ENCODE measurements around the gene PDE4C. TPM values are rescaled to one million over a fixed set of nuclear protein-coding genes. Genes with fewer than 3 reads are reported as not detected.

PDE4C gene
- total RNA-seq, 1 experiment from 2014 or later = 1.8 TPM

- intact Hi-C loops (cut with micrococcal nuclease) = no loop called here
- Histone ChIP-seq H3K9me3 (ENCODE audit: low read length) (no peaks in the 10 kb centered on the region), H3K79me2 (ENCODE audit: low read length) (peaks cover 7% of the 10 kb centered on the region), H3K27ac (ENCODE audit: low read length) (no peak overlapping the region), H3K27me3 (ENCODE audit: low read length) (no peaks in the 10 kb centered on the region), H3F3A (ENCODE audit: low read length, unreplicated experiment) (no peaks in the 10 kb centered on the region), H3K4me1 (ENCODE audit: insufficient read depth, low read length) (peaks cover 13% of the 10 kb centered on the region), H2AFZ (ENCODE audit: low read length) (peak overlapping the region; percentile 89), H3K4me3 (ENCODE audit: low read length) (peak overlapping the region; percentile 85), H3K9ac (ENCODE audit: low read length) (peak overlapping the region; percentile 83), H3K9me2 (replicated peaks; ENCODE audit: low read length) (no peaks in the 10 kb centered on the region), H3K4me2 (ENCODE audit: low read length) (peak overlapping the region; percentile 92), H4K20me1 (ENCODE audit: low read length) (no peaks in the 10 kb centered on the region), H3K36me3 (ENCODE audit: low read depth, low read length) (no peaks in the 10 kb centered on the region)
- DNase-seq (peak; percentile 24), ATAC-seq (no peak)
- POLR2A ChIA-PET (ENCODE audit: unreplicated experiment) = interaction anchor here (0.6 to 0.7 kb wide), 3 partner anchors 40 to 329 kb away, joined by 3 to 4 read pairs (median 3); no protein-coding TSS in a partner anchor
- TSS peak; percentile 56 for BruUV-seq (replicated peaks)
- TF ChIP-seq EZH2phosphoT487 (IDR thresholded peaks at IDR 0.05; ENCODE audit: borderline replicate concordance, low read length) (no peak), CTCF (conservative IDR thresholded peaks at IDR 0.05; ENCODE audit: low read depth, low read length) (no peak), EZH2 (IDR thresholded peaks at IDR 0.05; ENCODE audit: low read length, unreplicated experiment) (no peak)
- CTCF ChIA-PET = interaction anchor here (0.5 to 2.2 kb wide), 5 partner anchors 15 to 80 kb away, joined by 3 to 9 read pairs (median 4); no protein-coding TSS in a partner anchor
These were observed 32.7 kb downstream of the PDE4C start for GRCh38 chr19:18193388-18194180.

- Histone ChIP-seq H3F3A (ENCODE audit: low read length, unreplicated experiment) (no peaks in the 10 kb centered on the region), H3K36me3 (ENCODE audit: low read depth, low read length) (no peaks in the 10 kb centered on the region), H2AFZ (ENCODE audit: low read length) (peak within 1 kb of the TSS; percentile 89), H3K9ac (ENCODE audit: low read length) (peak within 1 kb of the TSS; percentile 83), H3K27ac (ENCODE audit: low read length) (peak within 1 kb of the TSS; percentile 26), H3K79me2 (ENCODE audit: low read length) (peaks cover 7% of the 10 kb centered on the region), H3K4me1 (ENCODE audit: insufficient read depth, low read length) (peaks cover 13% of the 10 kb centered on the region), H4K20me1 (ENCODE audit: low read length) (no peaks in the 10 kb centered on the region), H3K27me3 (ENCODE audit: low read length) (no peaks in the 10 kb centered on the region), H3K9me3 (ENCODE audit: low read length) (no peaks in the 10 kb centered on the region), H3K9me2 (replicated peaks; ENCODE audit: low read length) (no peaks in the 10 kb centered on the region), H3K4me2 (ENCODE audit: low read length) (peak within 1 kb of the TSS; percentile 92), H3K4me3 (ENCODE audit: low read length) (peak within 1 kb of the TSS; percentile 85)
- no TSS peak for BruUV-seq (replicated peaks)
- intact Hi-C loops (cut with micrococcal nuclease) = loop anchor here (1.0 kb wide), 1 partner anchor 11 kb away; the partner anchor contains the start of gene RAB3A
- ChIA-PET CTCF (interaction anchor here (0.5 to 2.2 kb wide), 7 partner anchors 16 to 89 kb away, joined by 3 to 9 read pairs (median 4); partner anchors contain the start of gene JUND), POLR2A (ENCODE audit: unreplicated experiment) (interaction anchor here (0.6 to 0.7 kb wide), 2 partner anchors 89 to 330 kb away, joined by 3 read pairs; no protein-coding TSS in a partner anchor)
- ATAC-seq = peak; percentile 90
- TF ChIP-seq EZH2phosphoT487 (IDR thresholded peaks at IDR 0.05; ENCODE audit: borderline replicate concordance, low read length) (no peak), CTCF (conservative IDR thresholded peaks at IDR 0.05; ENCODE audit: low read depth, low read length) (no peak), EZH2 (IDR thresholded peaks at IDR 0.05; ENCODE audit: low read length, unreplicated experiment) (no peak)
- DNase-seq = peak; percentile 99
These were observed 33.4 kb downstream of the PDE4C start, which contains the start of gene MPV17L2 for GRCh38 chr19:18192673-18193387. MPV17L2 (plus strand) TSS chr19:18193218; CDS start chr19:18193282, 64 bp downstream.

Measured in PC-3 (cell line).